ENCODE results near the gene SEMA7A.

The SEMA7A gene

GRCh38 chr15:74373731-74374647 is 59.8 kb downstream of the SEMA7A start:
- TF ChIP-seq POLR2AphosphoS5 (IDR thresholded peaks at IDR 0.05; ENCODE audit: low read depth, low read length) (no peak), TAF1 (IDR thresholded peaks at IDR 0.05; ENCODE audit: borderline replicate concordance, insufficient read depth, low read length) (no peak), SIN3A (IDR thresholded peaks at IDR 0.05; ENCODE audit: borderline replicate concordance, insufficient read depth, low read length) (no peak), FOXP2 (optimal IDR thresholded peaks at IDR 0.05; ENCODE audit: borderline replicate concordance, extremely low read depth, extremely low read length, insufficient read depth) (peak; percentile 27)

- TF ChIP-seq SIN3A (IDR thresholded peaks at IDR 0.05; ENCODE audit: borderline replicate concordance, insufficient read depth, low read length) (no peak), POLR2AphosphoS5 (IDR thresholded peaks at IDR 0.05; ENCODE audit: low read depth, low read length) (no peak), FOXP2 (optimal IDR thresholded peaks at IDR 0.05; ENCODE audit: borderline replicate concordance, extremely low read depth, extremely low read length, insufficient read depth) (no peak), REST (IDR thresholded peaks at IDR 0.05; ENCODE audit: insufficient read depth in 1 of 2, low read depth in 2 of 2, low read length in 2 of 2) (no peak), TAF1 (IDR thresholded peaks at IDR 0.05; ENCODE audit: borderline replicate concordance, insufficient read depth, low read length) (no peak)
Measured at GRCh38 chr15:74373056-74373650, 60.6 kb downstream of the SEMA7A start.

GRCh38 chr15:74370471-74370870 is 63.3 kb downstream of the SEMA7A start:
- TF ChIP-seq REST (IDR thresholded peaks at IDR 0.05; ENCODE audit: insufficient read depth in 1 of 2, low read depth in 2 of 2, low read length in 2 of 2) (no peak), FOXP2 (optimal IDR thresholded peaks at IDR 0.05; ENCODE audit: borderline replicate concordance, extremely low read depth, extremely low read length, insufficient read depth) (no peak), TAF1 (IDR thresholded peaks at IDR 0.05; ENCODE audit: borderline replicate concordance, insufficient read depth, low read length) (no peak)

GRCh38 chr15:74369756-74370155 is 64.0 kb downstream of the SEMA7A start:
- TF ChIP-seq TAF1 (IDR thresholded peaks at IDR 0.05; ENCODE audit: borderline replicate concordance, insufficient read depth, low read length) (no peak), SIN3A (IDR thresholded peaks at IDR 0.05; ENCODE audit: borderline replicate concordance, insufficient read depth, low read length) (no peak), REST (IDR thresholded peaks at IDR 0.05; ENCODE audit: insufficient read depth in 1 of 2, low read depth in 2 of 2, low read length in 2 of 2) (no peak), POLR2AphosphoS5 (IDR thresholded peaks at IDR 0.05; ENCODE audit: low read depth, low read length) (no peak), FOXP2 (optimal IDR thresholded peaks at IDR 0.05; ENCODE audit: borderline replicate concordance, extremely low read depth, extremely low read length, insufficient read depth) (no peak)

GRCh38 chr15:74369084-74369745 is 64.5 kb downstream of the SEMA7A start:
- TF ChIP-seq POLR2AphosphoS5 (IDR thresholded peaks at IDR 0.05; ENCODE audit: low read depth, low read length) (no peak), SIN3A (IDR thresholded peaks at IDR 0.05; ENCODE audit: borderline replicate concordance, insufficient read depth, low read length) (no peak), FOXP2 (optimal IDR thresholded peaks at IDR 0.05; ENCODE audit: borderline replicate concordance, extremely low read depth, extremely low read length, insufficient read depth) (no peak), TAF1 (IDR thresholded peaks at IDR 0.05; ENCODE audit: borderline replicate concordance, insufficient read depth, low read length) (no peak), REST (IDR thresholded peaks at IDR 0.05; ENCODE audit: insufficient read depth in 1 of 2, low read depth in 2 of 2, low read length in 2 of 2) (no peak)
